Measurements from ENCODE around the gene CAGE1.
"Not testable (repeated sequence)": the region's sequence is repeated elsewhere in the genome, so short reads cannot be mapped to it uniquely, and the experiment has no call there.

- not testable (repeated sequence) for TF ChIP-seq EZH2phosphoT487 (IDR thresholded peaks at IDR 0.05; ENCODE audit: insufficient read depth, low read depth); EZH2 (IDR thresholded peaks at IDR 0.05; ENCODE audit: insufficient read depth, poor library complexity, severe bottlenecking)
Measured at GRCh38 chr6:7350591-7350990, 39.0 kb downstream of the CAGE1 start.
